Body of pancreas (tissue), 4 donors: Measurements from ENCODE around the gene LOXHD1.

Experiments used
- POLR2A ChIP-seq, 3 donors: fragments of 450-650 bp; IDR thresholded peaks; one replicate each; pipeline ENCODE4 v1.6.1; 2016; ENCODE audit warnings: antibody characterized with exemption in 3 of 3, mild to moderate bottlenecking in 2 of 3
- TF ChIP-seq, protein P1 (sequence below), 7 experiments: fragments of 450-650 bp in 4 of 7; fragments of 200-600 bp in 3 of 7; sonication (generic) in 3 of 7; IDR thresholded peaks; one replicate each; pipeline ENCODE4 v1.5.1; 2016 to 2019; ENCODE audit warnings: antibody characterized with exemption in 7 of 7

GRCh38 chr18:46563317-46563716 lies 93.7 kb downstream of the LOXHD1 start:
- TF ChIP-seq, protein P1, sequence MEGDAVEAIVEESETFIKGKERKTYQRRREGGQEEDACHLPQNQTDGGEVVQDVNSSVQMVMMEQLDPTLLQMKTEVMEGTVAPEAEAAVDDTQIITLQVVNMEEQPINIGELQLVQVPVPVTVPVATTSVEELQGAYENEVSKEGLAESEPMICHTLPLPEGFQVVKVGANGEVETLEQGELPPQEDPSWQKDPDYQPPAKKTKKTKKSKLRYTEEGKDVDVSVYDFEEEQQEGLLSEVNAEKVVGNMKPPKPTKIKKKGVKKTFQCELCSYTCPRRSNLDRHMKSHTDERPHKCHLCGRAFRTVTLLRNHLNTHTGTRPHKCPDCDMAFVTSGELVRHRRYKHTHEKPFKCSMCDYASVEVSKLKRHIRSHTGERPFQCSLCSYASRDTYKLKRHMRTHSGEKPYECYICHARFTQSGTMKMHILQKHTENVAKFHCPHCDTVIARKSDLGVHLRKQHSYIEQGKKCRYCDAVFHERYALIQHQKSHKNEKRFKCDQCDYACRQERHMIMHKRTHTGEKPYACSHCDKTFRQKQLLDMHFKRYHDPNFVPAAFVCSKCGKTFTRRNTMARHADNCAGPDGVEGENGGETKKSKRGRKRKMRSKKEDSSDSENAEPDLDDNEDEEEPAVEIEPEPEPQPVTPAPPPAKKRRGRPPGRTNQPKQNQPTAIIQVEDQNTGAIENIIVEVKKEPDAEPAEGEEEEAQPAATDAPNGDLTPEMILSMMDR (IDR thresholded peaks at IDR 0.05), result no peak
- TF ChIP-seq POLR2A (IDR thresholded peaks at IDR 0.05), result no peak
